Keratinocyte (primary cell): ENCODE results near the gene TPRN.

Source experiments
- CTCF ChIP-seq, 3 experiments: IDR thresholded peaks in 1 of 3; conservative IDR thresholded peaks in 1 of 3; optimal IDR thresholded peaks in 1 of 3; 2 replicates in 2 of 3; 3 replicates in 1 of 3; pipeline versions ENCODE3 to v1.5.1; 2011; ENCODE audit warnings: low read length in 3 of 3, mild to moderate bottlenecking in 3 of 3, moderate library complexity in 2 of 3, control low read depth in 1 of 3, inconsistent platforms in 1 of 3; ENCODE audit not compliant: insufficient read depth in 2 of 3; ENCODE audit errors: extremely low read depth in 1 of 3
- EZH2 ChIP-seq: IDR thresholded peaks from one replicate; pipeline ENCODE4 v1.6.1; 2012; ENCODE audit warnings: inconsistent platforms, mild to moderate bottlenecking, low read length, moderate library complexity

DNA sequence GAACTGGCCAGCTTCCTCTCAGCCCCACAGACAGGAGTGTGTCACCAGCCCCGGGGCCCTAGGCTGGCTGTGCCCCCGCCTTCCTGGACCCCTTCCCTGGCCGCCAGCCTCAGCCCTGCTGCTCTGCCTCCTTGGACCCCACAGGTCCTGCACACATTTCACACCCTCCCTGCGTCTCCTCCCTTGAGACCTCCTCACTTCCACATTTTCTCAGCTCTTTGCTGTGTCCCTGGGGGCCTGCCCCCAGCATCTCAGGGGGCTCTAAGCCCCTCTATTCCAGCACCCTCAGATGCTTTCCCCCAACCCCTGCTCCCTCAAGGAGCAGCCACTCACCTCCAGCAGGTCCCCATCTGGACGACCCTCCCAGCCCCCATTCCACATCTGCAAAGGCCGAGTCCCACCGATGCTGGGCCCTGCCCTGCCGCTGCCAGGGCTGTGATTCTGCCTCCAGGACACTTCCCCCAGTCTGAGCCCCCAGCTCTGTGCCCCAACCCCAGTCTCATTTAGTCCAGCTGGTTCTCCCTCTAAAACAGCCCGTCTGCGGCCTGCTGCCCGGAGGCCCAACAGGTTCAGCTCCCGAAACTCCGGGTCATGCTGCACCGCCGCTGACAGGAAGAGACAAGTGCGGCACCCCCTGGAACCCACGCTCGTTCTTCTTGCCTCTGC lies 34.4 kb upstream of the TPRN start:
- TF ChIP-seq CTCF (optimal IDR thresholded peaks at IDR 0.05 in 1 of 3, IDR thresholded peaks at IDR 0.05 in 1 of 3, conservative IDR thresholded peaks at IDR 0.05 in 1 of 3; ENCODE audit: extremely low read depth in 1 of 3, insufficient read depth in 2 of 3, low read length in 3 of 3) (no peak), EZH2 (no peak)
